Measurements from ENCODE around the gene NFU1.

- TF ChIP-seq POLR2A (IDR thresholded peaks at IDR 0.05; ENCODE audit: low read depth, low read length) (no peak), CEBPB (IDR thresholded peaks at IDR 0.05; ENCODE audit: low read depth, low read length) (no peak), CTCF (conservative IDR thresholded peaks at IDR 0.05; ENCODE audit: low read depth, low read length) (no peak), RFX5 (IDR thresholded peaks at IDR 0.05; ENCODE audit: low read depth, low read length) (no peak), USF2 (IDR thresholded peaks at IDR 0.05; ENCODE audit: low read depth, low read length) (no peak)
Observed at GRCh38 chr2:69380072-69380917, 56.9 kb downstream of the NFU1 start.
